ENCODE results near the gene MTAP. TPM values are rescaled to one million over a fixed set of nuclear protein-coding genes. Genes with fewer than 3 reads are reported as not detected.

MTAP gene
- total RNA-seq, 5 donors from 2014 or later (not counting 1 experiment from before 2014, with no cell fraction given), result 32.0 to 41.9 (median 34.6) TPM

DNA sequence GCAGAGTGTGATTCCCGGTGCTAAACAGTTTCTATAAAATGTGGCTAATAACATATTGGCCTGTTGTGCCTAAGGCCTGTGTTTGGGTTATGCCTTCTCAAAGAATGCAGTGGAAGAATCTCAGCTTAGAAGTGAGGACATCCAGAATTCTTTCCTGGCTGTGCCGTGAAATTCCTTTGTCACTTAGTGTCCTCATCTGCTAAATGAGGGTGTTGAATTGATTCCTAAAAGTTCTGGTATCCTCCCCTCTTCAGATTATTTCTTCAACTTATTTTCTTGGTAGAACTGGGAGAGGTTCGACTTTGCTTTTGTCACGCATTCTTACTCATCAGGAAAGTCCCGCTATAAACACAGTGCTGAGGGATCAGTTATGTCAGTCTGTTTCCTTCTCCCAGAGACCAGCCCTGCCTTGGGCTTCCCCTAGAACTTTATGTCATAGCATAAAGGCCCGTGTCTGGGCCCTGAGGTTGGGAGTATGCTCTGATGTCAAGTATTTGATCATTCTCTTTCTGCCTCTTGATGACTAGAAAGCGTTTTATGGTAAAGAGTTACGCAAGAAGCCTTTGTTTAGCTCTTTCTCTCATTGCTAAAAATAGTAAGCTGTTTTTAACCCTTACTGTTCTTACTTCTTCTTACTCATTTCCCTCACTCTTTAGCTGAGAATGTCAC, 29.5 kb downstream of the MTAP start:
- ChIA-PET CTCF (interaction anchor here (0.6 to 0.7 kb wide), 3 partner anchors 34 to 634 kb away, joined by 3 read pairs; no protein-coding TSS in a partner anchor), POLR2A (no interaction called here)
- peaks cover 86% of the 10 kb centered on the region for H3K36me3 Mint-ChIP-seq
- H3K4me3 ChIP-seq (ENCODE audit: control insufficient read depth in 1 of 2, extremely low read depth in 1 of 2, low read length in 1 of 2), result no peak overlapping the region
- peak overlapping the region in 1 of 2 donors; percentile 60 for H3K27ac Mint-ChIP-seq
- WGBS (ENCODE audit: insufficient coverage), result 33% methylated on average over 1 of the region's 8 CpGs
- no peaks in the 10 kb centered on the region for H3K27me3 Mint-ChIP-seq
- H3K27ac ChIP-seq (ENCODE audit: low read length), result no peak overlapping the region
- H3K27me3 ChIP-seq (replicated peaks in 1 of 2; ENCODE audit: control insufficient read depth in 2 of 2, extremely low read depth in 1 of 2, insufficient read depth in 2 of 2, low read length in 1 of 2), result no peaks in the 10 kb centered on the region
- H3K4me3 Mint-ChIP-seq, result no peak overlapping the region
- H3K4me1 ChIP-seq (ENCODE audit: control insufficient read depth in 1 of 2, extremely low read depth in 1 of 2, insufficient read depth in 2 of 2, low read length in 2 of 2), result no peaks in the 10 kb centered on the region
- H3K4me1 Mint-ChIP-seq, result peaks cover 9 to 27% (median 18%) of the 10 kb centered on the region in 3 donors
- no peaks in the 10 kb centered on the region for H3K9me3 Mint-ChIP-seq
- DNase-seq (peak in 1 of 35 experiments; percentile 16), ATAC-seq (replicated peaks in 1 of 4) (peak in 1 of 4 experiments; percentile 75)
- H3K36me3 ChIP-seq (ENCODE audit: control insufficient read depth in 2 of 2, extremely low read depth in 1 of 2, insufficient read depth in 1 of 2, low read length in 1 of 2), result peaks cover 0 to 46% of the 10 kb centered on the region in 2 donors
- no peaks in the 10 kb centered on the region for H3K9me3 ChIP-seq

DNA sequence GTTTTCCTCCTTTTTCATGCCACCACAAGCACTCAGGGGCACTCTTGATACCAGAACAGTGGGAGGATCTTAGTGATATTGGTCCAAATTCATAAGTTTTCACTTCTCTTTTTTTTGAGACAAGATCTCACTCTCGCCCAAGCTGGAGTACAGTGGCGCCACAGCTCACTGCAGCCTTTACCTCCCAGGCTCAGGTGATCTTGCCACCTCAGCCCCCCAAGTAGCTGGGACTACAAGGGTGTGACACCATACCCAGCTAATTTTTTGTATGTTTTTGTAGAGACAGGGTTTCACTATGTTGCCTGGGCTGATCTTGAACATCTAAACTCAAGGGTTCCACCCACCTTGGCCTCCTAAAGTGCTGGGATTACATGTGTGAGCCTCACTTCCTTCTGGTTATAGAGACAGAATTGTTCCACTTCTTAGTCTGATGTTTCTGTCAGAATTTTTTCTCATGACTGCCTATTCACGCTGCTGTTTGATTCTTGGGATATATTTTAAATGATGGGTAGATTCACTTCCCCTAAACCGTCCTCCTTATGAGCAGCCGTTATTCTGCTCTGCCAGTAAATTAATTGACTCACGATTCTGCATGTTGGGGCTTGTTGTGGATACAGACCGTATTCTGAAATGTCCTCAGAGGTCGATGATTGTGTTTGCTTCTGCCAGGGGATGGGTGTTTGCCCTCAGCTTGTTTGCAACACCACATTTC, 30.8 kb downstream of the MTAP start:
- ChIA-PET POLR2A (no interaction called here), CTCF (no interaction called here)
- no peak overlapping the region for H3K27ac Mint-ChIP-seq
- H3K27ac ChIP-seq (ENCODE audit: low read length), result no peak overlapping the region
- H3K9me3 Mint-ChIP-seq, result no peaks in the 10 kb centered on the region
- no peak for ATAC-seq (replicated peaks in 1 of 4)
- H3K36me3 ChIP-seq (ENCODE audit: control insufficient read depth in 2 of 2, extremely low read depth in 1 of 2, insufficient read depth in 1 of 2, low read length in 1 of 2), result peaks cover 0 to 49% of the 10 kb centered on the region in 2 donors
- H3K4me1 ChIP-seq (ENCODE audit: control insufficient read depth in 1 of 2, extremely low read depth in 1 of 2, insufficient read depth in 2 of 2, low read length in 2 of 2), result no peaks in the 10 kb centered on the region
- no peak overlapping the region for H3K4me3 Mint-ChIP-seq
- WGBS (ENCODE audit: insufficient coverage), result 90% methylated on average over 2 of the region's 8 CpGs
- no peaks in the 10 kb centered on the region for H3K9me3 ChIP-seq
- H3K4me3 ChIP-seq (ENCODE audit: control insufficient read depth in 1 of 2, extremely low read depth in 1 of 2, low read length in 1 of 2), result no peak overlapping the region
- H3K4me1 Mint-ChIP-seq, result peaks cover 5 to 25% (median 21%) of the 10 kb centered on the region in 3 donors
- DNase-seq, result no peak
- peaks cover 87% of the 10 kb centered on the region for H3K36me3 Mint-ChIP-seq
- H3K27me3 Mint-ChIP-seq, result no peaks in the 10 kb centered on the region
- H3K27me3 ChIP-seq (replicated peaks in 1 of 2; ENCODE audit: control insufficient read depth in 2 of 2, extremely low read depth in 1 of 2, insufficient read depth in 2 of 2, low read length in 1 of 2), result no peaks in the 10 kb centered on the region

DNA sequence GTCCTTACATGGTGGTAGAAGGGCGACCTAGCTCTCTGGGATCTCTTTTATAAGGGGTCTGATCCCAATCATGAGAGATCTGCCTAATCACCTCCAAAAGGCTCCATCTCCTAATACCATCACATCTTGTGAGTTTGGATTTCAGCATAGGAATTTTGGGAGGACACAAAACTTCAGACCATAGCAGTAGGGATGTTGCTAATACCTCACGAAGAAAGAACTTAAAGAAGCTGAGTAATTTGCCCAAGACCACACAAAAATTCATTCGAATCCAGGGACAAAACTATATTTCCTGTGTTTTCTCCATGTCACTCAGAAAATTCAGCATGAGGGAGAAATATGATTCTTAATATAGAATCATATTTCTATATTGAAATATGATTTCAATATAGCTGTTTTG, 32.7 kb downstream of the MTAP start:
- POLR2A ChIA-PET, result interaction anchor here in 1 of 2 donors (0.7 kb wide), 1 partner anchor 9 kb away, joined by 4 read pairs; no protein-coding TSS in a partner anchor
- Histone ChIP-seq H3K9me3 (no peaks in the 10 kb centered on the region), H3K36me3 (ENCODE audit: control insufficient read depth in 2 of 2, extremely low read depth in 1 of 2, insufficient read depth in 1 of 2, low read length in 1 of 2) (peaks cover 2 to 54% of the 10 kb centered on the region in 2 donors), H3K27me3 (replicated peaks in 1 of 2; ENCODE audit: control insufficient read depth in 2 of 2, extremely low read depth in 1 of 2, insufficient read depth in 2 of 2, low read length in 1 of 2) (no peaks in the 10 kb centered on the region), H3K27ac (ENCODE audit: low read length) (no peak overlapping the region), H3K4me3 (ENCODE audit: control insufficient read depth in 1 of 2, extremely low read depth in 1 of 2, low read length in 1 of 2) (no peak overlapping the region), H3K4me1 (ENCODE audit: control insufficient read depth in 1 of 2, extremely low read depth in 1 of 2, insufficient read depth in 2 of 2, low read length in 2 of 2) (no peaks in the 10 kb centered on the region)
- Mint-ChIP-seq H3K9me3 (peaks cover 0 to under 1% (median 0%) of the 10 kb centered on the region in 3 donors), H3K4me1 (peaks cover 5 to 21% (median 19%) of the 10 kb centered on the region in 3 donors), H3K36me3 (peaks cover 86% of the 10 kb centered on the region), H3K4me3 (no peak overlapping the region), H3K27ac (no peak overlapping the region), H3K27me3 (no peaks in the 10 kb centered on the region)
- no CpG with 5 or more reads among the region's 3 CpGs for WGBS (ENCODE audit: insufficient coverage)
- CTCF ChIA-PET, result interaction anchor here in 1 of 2 donors (1.0 kb wide), 1 partner anchor 126 kb away, joined by 3 read pairs; no protein-coding TSS in a partner anchor
- DNase-seq, result no peak
- no peak for ATAC-seq (replicated peaks in 1 of 4)

DNA sequence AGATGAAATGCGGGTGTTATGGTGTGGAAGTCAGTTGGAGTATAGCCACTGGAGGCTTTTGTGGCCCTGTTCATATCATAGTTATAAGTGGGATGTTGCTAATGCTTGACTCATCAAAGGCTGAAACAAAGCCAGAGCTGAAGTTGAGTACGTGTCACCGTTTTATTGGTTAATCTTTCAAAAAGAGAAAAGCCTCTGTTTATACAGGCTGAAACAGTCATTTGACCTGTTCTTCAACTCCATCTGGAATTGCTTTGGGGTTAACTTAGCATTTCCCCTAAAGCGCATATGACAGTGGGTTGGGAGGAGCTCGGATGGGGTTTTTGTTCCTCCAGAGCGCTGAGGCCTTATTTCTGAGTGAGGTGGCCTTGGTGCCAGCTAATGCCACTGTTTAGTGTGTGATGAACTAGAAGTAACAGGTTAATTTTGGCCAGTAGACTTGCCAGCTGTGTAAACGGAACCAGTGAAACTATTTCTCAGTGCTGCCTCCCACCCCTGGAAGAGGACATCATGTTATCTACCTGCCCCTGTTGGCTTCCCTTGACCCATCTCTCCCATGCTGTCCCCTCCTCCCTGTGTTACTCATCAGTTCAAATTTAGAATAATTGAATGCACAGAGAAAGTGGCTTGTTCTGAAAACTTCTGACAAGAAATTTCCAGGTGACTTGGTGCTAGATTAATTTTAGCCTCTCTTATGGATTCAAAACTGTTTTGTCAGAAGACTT, 34.2 kb downstream of the MTAP start:
- Histone ChIP-seq H3K27me3 (replicated peaks in 1 of 2; ENCODE audit: control insufficient read depth in 2 of 2, extremely low read depth in 1 of 2, insufficient read depth in 2 of 2, low read length in 1 of 2) (no peaks in the 10 kb centered on the region), H3K4me1 (ENCODE audit: control insufficient read depth in 1 of 2, extremely low read depth in 1 of 2, insufficient read depth in 2 of 2, low read length in 2 of 2) (no peaks in the 10 kb centered on the region), H3K36me3 (ENCODE audit: control insufficient read depth in 2 of 2, extremely low read depth in 1 of 2, insufficient read depth in 1 of 2, low read length in 1 of 2) (peaks cover 2 to 64% of the 10 kb centered on the region in 2 donors), H3K4me3 (ENCODE audit: control insufficient read depth in 1 of 2, extremely low read depth in 1 of 2, low read length in 1 of 2) (no peak overlapping the region), H3K9me3 (no peaks in the 10 kb centered on the region), H3K27ac (ENCODE audit: low read length) (no peak overlapping the region)
- Mint-ChIP-seq H3K4me1 (peaks cover 0 to 19% (median 14%) of the 10 kb centered on the region in 3 donors), H3K9me3 (peaks cover 3 to 6% (median 3%) of the 10 kb centered on the region in 3 donors), H3K27ac (no peak overlapping the region), H3K27me3 (no peaks in the 10 kb centered on the region), H3K36me3 (peaks cover 87% of the 10 kb centered on the region), H3K4me3 (no peak overlapping the region)
- ChIA-PET POLR2A (interaction anchor here in 1 of 2 donors (0.7 kb wide), 1 partner anchor 189 kb away, joined by 3 read pairs; no protein-coding TSS in a partner anchor), CTCF (no interaction called here)
- ATAC-seq (replicated peaks in 1 of 4) (no peak), DNase-seq (no peak)
- 98% methylated on average over 5 of the region's 7 CpGs for WGBS (ENCODE audit: insufficient coverage)

DNA sequence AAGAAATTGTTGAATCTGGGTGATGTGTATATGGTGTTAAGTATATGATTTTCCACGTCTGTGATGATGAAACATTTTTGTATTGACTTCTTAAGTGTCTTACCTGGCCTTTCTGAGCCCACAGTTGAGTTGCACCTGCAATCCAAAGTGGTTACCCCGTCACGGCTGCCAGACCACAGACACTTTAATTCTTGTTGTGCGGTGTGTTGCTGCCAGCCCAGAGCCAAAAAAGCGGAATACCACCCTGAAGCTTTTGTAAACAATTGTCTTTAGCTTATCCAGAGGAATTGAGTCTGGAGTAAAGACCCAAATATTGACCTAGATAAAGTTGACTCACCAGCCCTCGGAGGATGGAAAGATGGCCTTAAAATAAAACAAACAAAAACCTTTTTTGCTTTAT, 35.1 kb downstream of the MTAP start:
- H3K9me3 Mint-ChIP-seq, result peaks cover 5 to 9% (median 6%) of the 10 kb centered on the region in 3 donors
- no peak overlapping the region for H3K27ac Mint-ChIP-seq
- WGBS (ENCODE audit: insufficient coverage), result 98% methylated on average over 4 of the region's 6 CpGs
- no peak overlapping the region for H3K4me3 ChIP-seq (ENCODE audit: control insufficient read depth in 1 of 2, extremely low read depth in 1 of 2, low read length in 1 of 2)
- no peak overlapping the region for H3K4me3 Mint-ChIP-seq
- H3K27ac ChIP-seq (ENCODE audit: low read length), result no peak overlapping the region
- H3K9me3 ChIP-seq, result no peaks in the 10 kb centered on the region
- ATAC-seq (replicated peaks in 1 of 4) (no peak), DNase-seq (no peak)
- no peaks in the 10 kb centered on the region for H3K27me3 ChIP-seq (replicated peaks in 1 of 2; ENCODE audit: control insufficient read depth in 2 of 2, extremely low read depth in 1 of 2, insufficient read depth in 2 of 2, low read length in 1 of 2)
- H3K4me1 ChIP-seq (ENCODE audit: control insufficient read depth in 1 of 2, extremely low read depth in 1 of 2, insufficient read depth in 2 of 2, low read length in 2 of 2), result no peaks in the 10 kb centered on the region
- H3K36me3 ChIP-seq (ENCODE audit: control insufficient read depth in 2 of 2, extremely low read depth in 1 of 2, insufficient read depth in 1 of 2, low read length in 1 of 2), result peaks cover 2 to 66% of the 10 kb centered on the region in 2 donors
- ChIA-PET CTCF (no interaction called here), POLR2A (no interaction called here)
- no peaks in the 10 kb centered on the region for H3K27me3 Mint-ChIP-seq
- peaks cover 84% of the 10 kb centered on the region for H3K36me3 Mint-ChIP-seq
- H3K4me1 Mint-ChIP-seq, result peaks cover 0 to 13% (median 7%) of the 10 kb centered on the region in 3 donors

DNA sequence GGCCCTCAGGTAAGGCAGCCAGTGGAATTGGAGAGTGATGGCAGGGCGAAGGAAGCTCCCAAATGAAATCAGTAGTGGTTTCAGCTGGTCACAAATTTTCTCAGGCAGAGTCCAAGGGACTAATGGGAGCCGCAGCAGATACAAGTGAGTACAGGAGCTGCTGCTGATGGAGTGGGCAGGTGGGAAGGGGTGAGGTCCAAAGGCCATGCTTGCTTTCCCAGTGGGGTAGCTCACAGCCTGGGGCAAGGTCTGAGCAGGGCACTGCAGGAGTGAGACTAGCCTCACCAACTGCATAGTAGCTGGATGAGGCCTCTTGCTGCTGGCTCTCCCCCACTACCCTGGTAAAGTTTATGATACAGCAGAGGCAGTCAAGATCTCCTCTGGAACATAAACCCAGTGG, 38.2 kb downstream of the MTAP start:
- Histone ChIP-seq H3K27me3 (replicated peaks in 1 of 2; ENCODE audit: control insufficient read depth in 2 of 2, extremely low read depth in 1 of 2, insufficient read depth in 2 of 2, low read length in 1 of 2) (no peaks in the 10 kb centered on the region), H3K36me3 (ENCODE audit: control insufficient read depth in 2 of 2, extremely low read depth in 1 of 2, insufficient read depth in 1 of 2, low read length in 1 of 2) (peaks cover 2 to 52% of the 10 kb centered on the region in 2 donors), H3K4me1 (ENCODE audit: control insufficient read depth in 1 of 2, extremely low read depth in 1 of 2, insufficient read depth in 2 of 2, low read length in 2 of 2) (no peaks in the 10 kb centered on the region), H3K4me3 (ENCODE audit: control insufficient read depth in 1 of 2, extremely low read depth in 1 of 2, low read length in 1 of 2) (no peak overlapping the region), H3K9me3 (no peaks in the 10 kb centered on the region), H3K27ac (ENCODE audit: low read length) (no peak overlapping the region)
- peaks cover 14 to 32% (median 16%) of the 10 kb centered on the region in 3 donors for H3K9me3 Mint-ChIP-seq
- DNase-seq (no peak), ATAC-seq (replicated peaks in 1 of 4) (no peak)
- H3K4me1 Mint-ChIP-seq, result peaks cover 6 to 10% (median 8%) of the 10 kb centered on the region in 3 donors
- H3K27me3 Mint-ChIP-seq, result no peaks in the 10 kb centered on the region
- no peak overlapping the region for H3K4me3 Mint-ChIP-seq
- POLR2A ChIA-PET, result no interaction called here
- H3K27ac Mint-ChIP-seq, result no peak overlapping the region
- CTCF ChIA-PET, result interaction anchor here in 1 of 2 donors (1.0 kb wide), 1 partner anchor 23 kb away, joined by 10 read pairs; no protein-coding TSS in a partner anchor
- H3K36me3 Mint-ChIP-seq, result peaks cover 84% of the 10 kb centered on the region
- 0% methylated on average over 1 of the region's 2 CpGs for WGBS (ENCODE audit: insufficient coverage)

Data from T-cell (primary cell).